SH-SY5Y (cell line): ENCODE measurements around the gene SUGCT.

Experiments used
- GATA2 ChIP-seq: IDR thresholded peaks from 2 replicates; pipeline ENCODE4 v1.6.1; 2011; ENCODE audit warnings: mild to moderate bottlenecking, low read depth, low read length
- GATA3 ChIP-seq: IDR thresholded peaks from 2 replicates; pipeline ENCODE4 v1.6.1; 2011; ENCODE audit warnings: low read depth, mild to moderate bottlenecking, low read length, moderate library complexity

GRCh38 chr7:40401406-40401805 is 266.6 kb downstream of the SUGCT start:
- TF ChIP-seq GATA2 (no peak), GATA3 (no peak)
